BJ (cell line): ENCODE results near the gene NGRN. TPM values are rescaled to one million over a fixed set of nuclear protein-coding genes. Genes with fewer than 3 reads are reported as not detected.
"Not testable (repeated sequence)": the region's sequence is repeated elsewhere in the genome, so short reads cannot be mapped to it uniquely, and the experiment has no call there.

ENCODE experiments used
- CTCF ChIA-PET: fragments of 350-600 bp; formaldehyde crosslinking; extraction: SDS; loops from one replicate; lab custom pipeline; 2021; ENCODE audit warnings: antibody characterized with exemption, inconsistent platforms; lab: Yijun Ruan, JAX
- POLR2A ChIA-PET: fragments of 300-600 bp; sonication (Branson Sonifier 250); formaldehyde crosslinking; extraction: SDS; loops from one replicate; lab custom pipeline; 2021; ENCODE audit warnings: antibody characterized with exemption; lab: Charles Lee
- DNase-seq: peaks from one replicate; pipeline ENCODE4 v3.0.0-alpha.2; 2011; ENCODE audit warnings: low read depth
- H3K27me3 ChIP-seq: 2 replicates; pipeline ENCODE4 v1.6.0; 2011; ENCODE audit warnings: low read length; ENCODE audit not compliant: control insufficient read depth, insufficient read depth
- H3K36me3 ChIP-seq: 2 replicates; pipeline ENCODE4 v1.5.1; 2011; ENCODE audit warnings: low read length; ENCODE audit not compliant: control insufficient read depth, insufficient read depth
- H3K4me3 ChIP-seq: 2 replicates; pipeline ENCODE4 v1.5.1; 2011; ENCODE audit warnings: low read depth, mild to moderate bottlenecking, control low read depth, low read length
- CTCF ChIP-seq: IDR thresholded peaks from 2 replicates; pipeline ENCODE4 v1.5.1; 2011; ENCODE audit warnings: low read depth, mild to moderate bottlenecking, control low read depth, inconsistent platforms, low read length, moderate library complexity; ENCODE audit not compliant: insufficient read depth
- polyA plus RNA-seq: library from polyadenylated mRNA; depleted of rRNA; stranded (reverse); fragments of >200 nt; gene quantifications from 2 replicates; pipeline ENCODE4 v1.2.3, GENCODE V29; 2011

Gene NGRN
- polyA plus RNA-seq, 1 experiment, result 63.5 TPM

- H3K4me3 ChIP-seq, result no peak overlapping the region
- ChIA-PET CTCF (interaction anchor here (0.8 to 4.2 kb wide), 17 partner anchors 8 to 639 kb away, joined by 3 to 39 read pairs (median 4); partner anchors contain the start of genes FES and HDDC3), POLR2A (no interaction called here)
- TF ChIP-seq CTCF, result no peak
- no peaks in the 10 kb centered on the region for H3K27me3 ChIP-seq
- no peaks in the 10 kb centered on the region for H3K36me3 ChIP-seq
- DNase-seq, result no peak
Measured at GRCh38 chr15:90294159-90294558, 28.7 kb downstream of the NGRN start.

GRCh38 chr15:90294601-90295269 is 29.3 kb downstream of the NGRN start:
- no peak for TF ChIP-seq CTCF
- ChIA-PET POLR2A (no interaction called here), CTCF (interaction anchor here (0.8 to 2.8 kb wide), 7 partner anchors 12 to 591 kb away, joined by 3 to 13 read pairs (median 3); partner anchors contain the start of gene FES)
- H3K36me3 ChIP-seq, result no peaks in the 10 kb centered on the region
- H3K27me3 ChIP-seq, result no peaks in the 10 kb centered on the region
- H3K4me3 ChIP-seq, result no peak overlapping the region
- DNase-seq, result no peak

GRCh38 chr15:90295270-90295648 is 29.8 kb downstream of the NGRN start:
- no peak for DNase-seq
- ChIA-PET CTCF (interaction anchor here (0.8 to 1.7 kb wide), 3 partner anchors 11 to 187 kb away, joined by 3 to 5 read pairs (median 3); no protein-coding TSS in a partner anchor), POLR2A (interaction anchor here (0.6 kb wide), 1 partner anchor 227 kb away, joined by 4 read pairs; no protein-coding TSS in a partner anchor)
- no peak for TF ChIP-seq CTCF
- no peaks in the 10 kb centered on the region for H3K36me3 ChIP-seq
- H3K27me3 ChIP-seq, result no peaks in the 10 kb centered on the region
- H3K4me3 ChIP-seq, result no peak overlapping the region

GRCh38 chr15:90296316-90296884 is 30.9 kb downstream of the NGRN start:
- H3K36me3 ChIP-seq, DNase-seq, POLR2A ChIA-PET, H3K4me3 ChIP-seq, H3K27me3 ChIP-seq: not testable (repeated sequence)
- CTCF ChIA-PET, result interaction anchor here (0.9 to 1.7 kb wide), 4 partner anchors 10 to 634 kb away, joined by 3 to 7 read pairs (median 4); no protein-coding TSS in a partner anchor

GRCh38 chr15:90297021-90297420 is 31.5 kb downstream of the NGRN start:
- POLR2A ChIA-PET, result no interaction called here
- Histone ChIP-seq H3K36me3 (no peaks in the 10 kb centered on the region), H3K27me3 (no peaks in the 10 kb centered on the region), H3K4me3 (no peak overlapping the region)
- no peak for DNase-seq
- TF ChIP-seq CTCF, result no peak
- CTCF ChIA-PET, result interaction anchor here (0.9 to 1.7 kb wide), 4 partner anchors 9 to 634 kb away, joined by 3 to 7 read pairs (median 4); no protein-coding TSS in a partner anchor
